ENCODE measurements around the gene BCR. TPM values are rescaled to one million over a fixed set of nuclear protein-coding genes. Genes with fewer than 3 reads are reported as not detected.
A peak's percentile ranks its signal among the peaks of the same experiment; 100 is the strongest.

BCR gene
- total and polyA plus RNA-seq, 2 of the 4 experiments (the other 2 are of a cell fraction), result 28.9 to 44.6 TPM

- Histone ChIP-seq H3K9me3 (ENCODE audit: control insufficient read depth, insufficient read depth, low read length) (no peaks in the 10 kb centered on the region; the same call in 1 of the 2 replicates), H2BK120ac (ENCODE audit: low read depth, low read length) (no peak overlapping the region), H3K9ac (ENCODE audit: low read depth, low read length) (no peak overlapping the region), H2BK20ac (ENCODE audit: low read depth, low read length) (no peak overlapping the region), H3K27me3 (ENCODE audit: control insufficient read depth, insufficient read depth, low read length) (peaks cover 3% of the 10 kb centered on the region; the same call in 1 of the 2 replicates), H4K5ac (ENCODE audit: low read depth, low read length) (no peak overlapping the region), H3K9me1 (ENCODE audit: insufficient read depth, low read length) (no peaks in the 10 kb centered on the region), H2BK15ac (ENCODE audit: low read depth, low read length) (no peak overlapping the region), H3K23ac (ENCODE audit: low read depth, low read length) (no peak overlapping the region), H4K20me1 (ENCODE audit: insufficient read depth, low read length) (no peaks in the 10 kb centered on the region), H3K56ac (ENCODE audit: extremely low read depth, insufficient read depth, low read length) (no peak overlapping the region), H3K4ac (ENCODE audit: low read depth, low read length) (no peak overlapping the region), H2AK5ac (ENCODE audit: low read depth, low read length) (no peak overlapping the region), H3K4me1 (ENCODE audit: control insufficient read depth, insufficient read depth, low read length) (peaks cover 5% of the 10 kb centered on the region; the same call in 1 of the 2 replicates), H2AK9ac (replicated peaks; ENCODE audit: low read depth, low read length, poor library complexity) (no peak overlapping the region), H3K18ac (ENCODE audit: low read depth, low read length) (no peak overlapping the region), H3K27ac (ENCODE audit: insufficient read depth, low read length) (no peak overlapping the region), H3K4me2 (ENCODE audit: low read depth, low read length) (no peak overlapping the region), H4K8ac (ENCODE audit: low read depth in 2 of 2, low read length in 2 of 2) (no peak overlapping the region), H2BK5ac (ENCODE audit: low read depth, low read length, poor library complexity, severe bottlenecking) (no peak overlapping the region), H2AFZ (replicated peaks; ENCODE audit: low read length, poor library complexity) (peak overlapping the region; percentile 43), H3K36me3 (ENCODE audit: control insufficient read depth, insufficient read depth, low read length) (no peaks in the 10 kb centered on the region), H3K14ac (replicated peaks; ENCODE audit: low read depth, low read length) (no peak overlapping the region), H4K91ac (ENCODE audit: insufficient read depth, low read depth, low read length) (no peak overlapping the region), H3K4me3 (ENCODE audit: insufficient read depth, low read depth, low read length) (no peak overlapping the region), H3K79me1 (ENCODE audit: low read depth in 1 of 2, low read length in 2 of 2) (no peaks in the 10 kb centered on the region)
- intact Hi-C loops (cut with micrococcal nuclease) (no loop called here), dilution Hi-C loops (cut with HindIII; ENCODE audit: low sequenced_read_pairs, unreplicated experiment) (no loop called here), in situ Hi-C loops (cut with MboI; ENCODE audit: low sequenced_read_pairs) (no loop called here)
- no TSS peak for BruUV-seq (replicated peaks)
- ATAC-seq (ENCODE audit: low read depth) (no peak), DNase-seq (no peak)
- POLR2A ChIA-PET (ENCODE audit: unreplicated experiment), result no interaction called here
- CTCF ChIA-PET, result no interaction called here
- 75% methylated on average over 2 of the region's 10 CpGs; no CpG with 5 or more reads in 1 of the 2 experiments for WGBS, 2 experiments (ENCODE audit: extremely low coverage in 2 of 2, insufficient read length in 1 of 2)
- no peak for TF ChIP-seq MAZ (IDR thresholded peaks at IDR 0.05; ENCODE audit: borderline replicate concordance, low read depth, low read length)
- no peak for TF ChIP-seq USF2 (IDR thresholded peaks at IDR 0.05; ENCODE audit: low read depth, low read length)
- no peak for TF ChIP-seq CTCF (conservative IDR thresholded peaks at IDR 0.05; ENCODE audit: low read depth, low read length)
- no peak for TF ChIP-seq RAD21 (IDR thresholded peaks at IDR 0.05; ENCODE audit: low read length)
- TF ChIP-seq FOS (IDR thresholded peaks at IDR 0.05; ENCODE audit: low read depth, low read length), result no peak
- TF ChIP-seq SMC3 (IDR thresholded peaks at IDR 0.05; ENCODE audit: low read depth, low read length), result no peak
- TF ChIP-seq RCOR1 (IDR thresholded peaks at IDR 0.05; ENCODE audit: insufficient replicate concordance, low read length), result no peak
- TF ChIP-seq CHD1 (IDR thresholded peaks at IDR 0.05; ENCODE audit: low read depth, low read length), result no peak
- no peak for TF ChIP-seq RFX5 (IDR thresholded peaks at IDR 0.05; ENCODE audit: low read depth, low read length)
- TF ChIP-seq ELK1 (IDR thresholded peaks at IDR 0.05; ENCODE audit: borderline replicate concordance, low read depth, low read length), result no peak
- TF ChIP-seq BHLHE40 (IDR thresholded peaks at IDR 0.05; ENCODE audit: low read depth, low read length), result no peak
- no peak for TF ChIP-seq MXI1 (IDR thresholded peaks at IDR 0.05; ENCODE audit: borderline replicate concordance, low read depth, low read length)
- TF ChIP-seq CEBPB (IDR thresholded peaks at IDR 0.05; ENCODE audit: low read depth, low read length), result no peak
- TF ChIP-seq POLR2A (IDR thresholded peaks at IDR 0.05; ENCODE audit: low read depth, low read length), result no peak
Observed at GRCh38 chr22:23166841-23167616, 13.3 kb upstream of the BCR start.

Data from IMR-90 (cell line).